NOMO-1 treated with dmso at 0.1 percent for 144 hours (cell line): ENCODE data around the gene HOXB4.

ENCODE experiments used
- DNase-seq: peaks from one replicate; lab custom pipeline; 2025; ENCODE audit not compliant: unreplicated experiment; lab: John Stamatoyannopoulos, UW

HOXB4 gene

GRCh38 chr17:48549914-48550501 lies 28.1 kb downstream of the HOXB4 start:
- no peak for DNase-seq

- no peak for DNase-seq
These were observed 28.9 kb downstream of the HOXB4 start for GRCh38 chr17:48549281-48549630.

- DNase-seq: no peak
These were observed 29.4 kb downstream of the HOXB4 start for GRCh38 chr17:48548523-48549280.

- no peak for DNase-seq
These were observed 30.2 kb downstream of the HOXB4 start for GRCh38 chr17:48547808-48548522.

GRCh38 chr17:48546924-48547807 lies 31.0 kb downstream of the HOXB4 start:
- DNase-seq: no peak

GRCh38 chr17:48546137-48546923 lies 31.8 kb downstream of the HOXB4 start:
- no peak for DNase-seq

GRCh38 chr17:48545539-48545938 lies 32.6 kb downstream of the HOXB4 start:
- no peak for DNase-seq

GRCh38 chr17:48545022-48545375 lies 33.2 kb downstream of the HOXB4 start, which contains the start of gene HOXB2:
Gene HOXB2 (minus strand): TSS chr17:48545109. CDS start chr17:48544911, 198 bp downstream.
- DNase-seq: no peak

- no peak for DNase-seq
These were observed 33.7 kb downstream of the HOXB4 start for GRCh38 chr17:48544349-48545021.

GRCh38 chr17:48543854-48544348 lies 34.2 kb downstream of the HOXB4 start:
- DNase-seq: no peak

GRCh38 chr17:48543107-48543853 lies 34.9 kb downstream of the HOXB4 start:
- DNase-seq: no peak

GRCh38 chr17:48542698-48543106 lies 35.4 kb downstream of the HOXB4 start:
- no peak for DNase-seq

GRCh38 chr17:48542114-48542656 lies 36.0 kb downstream of the HOXB4 start:
- no peak for DNase-seq

GRCh38 chr17:48541577-48542113 lies 36.5 kb downstream of the HOXB4 start:
- no peak for DNase-seq

GRCh38 chr17:48541036-48541576 lies 37.0 kb downstream of the HOXB4 start:
- DNase-seq: no peak

GRCh38 chr17:48540213-48540612 lies 37.9 kb downstream of the HOXB4 start:
- no peak for DNase-seq

- DNase-seq: no peak
These were observed 39.0 kb downstream of the HOXB4 start for GRCh38 chr17:48539177-48539576.

GRCh38 chr17:48537316-48537715 lies 40.8 kb downstream of the HOXB4 start:
- DNase-seq: no peak
